GM19023 (cell line): ENCODE data around the gene CFAP68.
"Not testable (repeated sequence)": the region's sequence is repeated elsewhere in the genome, so short reads cannot be mapped to it uniquely, and the experiment has no call there.

Experiments
- ATAC-seq: cut with Tn5 transposase; IDR thresholded peaks from one replicate; pipeline ENCODE4 v1.9.1; 2021; ENCODE audit warnings: mild to moderate bottlenecking, moderate library complexity; ENCODE audit not compliant: unreplicated experiment

Gene CFAP68

GRCh38 chr11:111870113-111870512 is 9.2 kb upstream of the CFAP68 start:
- no peak for ATAC-seq

- ATAC-seq: peak; percentile 4
These were observed 8.8 kb upstream of the CFAP68 start for GRCh38 chr11:111870522-111870885.

GRCh38 chr11:111870886-111871692 is 8.3 kb upstream of the CFAP68 start, which contains the start of gene ALG9:
Gene ALG9 (minus strand): TSS chr11:111871581. CDS start chr11:111871482, 99 bp downstream.
- peak; percentile 91 for ATAC-seq

GRCh38 chr11:111871693-111872161 is 7.6 kb upstream of the CFAP68 start:
- ATAC-seq: no peak

- peak; percentile 4 for ATAC-seq
These were observed 924 bp upstream of the CFAP68 start for GRCh38 chr11:111878385-111878848.

GRCh38 chr11:111879637-111879960 is 258 bp downstream of the CFAP68 start:
- ATAC-seq: no peak

GRCh38 chr11:111882202-111882601 is 2.9 kb downstream of the CFAP68 start:
- ATAC-seq: no peak

GRCh38 chr11:111885053-111885452 is 5.7 kb downstream of the CFAP68 start:
- not testable (repeated sequence) for ATAC-seq

- ATAC-seq: no peak
These were observed 6.7 kb downstream of the CFAP68 start for GRCh38 chr11:111886032-111886431.

GRCh38 chr11:111886844-111887243 is 7.5 kb downstream of the CFAP68 start:
- ATAC-seq: no peak

GRCh38 chr11:111905411-111905810 is 26.1 kb downstream of the CFAP68 start:
- ATAC-seq: no peak

- no peak for ATAC-seq
These were observed 27.3 kb downstream of the CFAP68 start for GRCh38 chr11:111906680-111907079.

- no peak for ATAC-seq
These were observed 29.4 kb downstream of the CFAP68 start for GRCh38 chr11:111908639-111909305.

GRCh38 chr11:111909378-111909777 is 30.0 kb downstream of the CFAP68 start:
- no peak for ATAC-seq

GRCh38 chr11:111910676-111911562 is 31.6 kb downstream of the CFAP68 start:
- no peak for ATAC-seq

- no peak for ATAC-seq
These were observed 32.4 kb downstream of the CFAP68 start, which contains the start of gene CRYAB for GRCh38 chr11:111911563-111912401. Gene CRYAB (minus strand): TSS chr11:111911770. CDS start chr11:111911724, 46 bp downstream.

- ATAC-seq: no peak
These were observed 33.2 kb downstream of the CFAP68 start, which contains the start of gene HSPB2 for GRCh38 chr11:111912535-111912934. Gene HSPB2 (plus strand): TSS chr11:111912734. CDS start chr11:111912830, 96 bp downstream.

- no peak for ATAC-seq
These were observed 33.9 kb downstream of the CFAP68 start for GRCh38 chr11:111913031-111913861.

- no peak for ATAC-seq
These were observed 34.7 kb downstream of the CFAP68 start for GRCh38 chr11:111913997-111914396.
